Keratinocyte (primary cell): Measurements from ENCODE around the gene GUCY1A1. TPM values are rescaled to one million over a fixed set of nuclear protein-coding genes. Genes with fewer than 3 reads are reported as not detected.
"Not testable (repeated sequence)": the region's sequence is repeated elsewhere in the genome, so short reads cannot be mapped to it uniquely, and the experiment has no call there.

ENCODE experiments used
- DNase-seq: peaks from one replicate; pipeline ENCODE4 v3.0.0-alpha.2; 2011; ENCODE audit warnings: low read depth, missing footprints, low spot score
- FAIRE-seq: peaks from 2 replicates; lab custom pipeline; 2011; peaks lifted over from hg19 to GRCh38; lab: Jason Lieb, UNC
- H2AFZ ChIP-seq: 2 replicates; pipeline ENCODE4 v1.6.0; 2012; ENCODE audit warnings: low read length, control low read depth, inconsistent platforms; ENCODE audit not compliant: control insufficient read depth
- H3K27ac ChIP-seq: 2 replicates; pipeline ENCODE4 v1.5.1; 2011; ENCODE audit warnings: low read length; ENCODE audit not compliant: control insufficient read depth, insufficient read depth
- H3K27me3 ChIP-seq: 3 replicates; pipeline ENCODE4 v1.6.0; 2011; ENCODE audit warnings: low read length; ENCODE audit not compliant: control insufficient read depth, insufficient read depth; ENCODE audit errors: extremely low read depth
- H3K36me3 ChIP-seq, 2 experiments: 2 replicates in 1 of 2; 3 replicates in 1 of 2; pipeline ENCODE4 v1.5.1; 2011; ENCODE audit warnings: low read length in 2 of 2, mild to moderate bottlenecking in 1 of 2; ENCODE audit not compliant: control insufficient read depth in 2 of 2, insufficient read depth in 2 of 2; ENCODE audit errors: extremely low read depth in 1 of 2
- H3K4me1 ChIP-seq: 3 replicates; pipeline ENCODE4 v1.5.1; 2011; ENCODE audit warnings: low read length; ENCODE audit not compliant: control insufficient read depth, insufficient read depth; ENCODE audit errors: extremely low read depth
- H3K4me2 ChIP-seq: 3 replicates; pipeline ENCODE4 v1.6.0; 2011; ENCODE audit warnings: low read depth, low read length; ENCODE audit not compliant: control insufficient read depth, insufficient read depth; ENCODE audit errors: extremely low read depth
- H3K4me3 ChIP-seq, 3 experiments: fragments of 200-600 bp in 1 of 3; sonication (generic) in 1 of 3; 2 replicates in 2 of 3; 3 replicates in 1 of 3; pipeline ENCODE4 v1.5.1; 2011 to 2016; ENCODE audit warnings: low read length in 3 of 3, mild to moderate bottlenecking in 3 of 3, control low read depth in 2 of 3, inconsistent platforms in 1 of 3, low read depth in 1 of 3, mixed read lengths in 1 of 3, mixed run types in 1 of 3, moderate library complexity in 1 of 3; ENCODE audit not compliant: control insufficient read depth in 2 of 3, insufficient read depth in 2 of 3; ENCODE audit errors: extremely low read depth in 1 of 3
- H3K79me2 ChIP-seq: 2 replicates; pipeline ENCODE4 v1.6.0; 2012; ENCODE audit warnings: low read length; ENCODE audit not compliant: control insufficient read depth, insufficient read depth
- H3K9ac ChIP-seq: 3 replicates; pipeline ENCODE4 v1.6.0; 2011; ENCODE audit warnings: low read length; ENCODE audit not compliant: control insufficient read depth, insufficient read depth; ENCODE audit errors: extremely low read depth
- H3K9me1 ChIP-seq: 3 replicates; pipeline ENCODE4 v1.6.0; 2011; ENCODE audit warnings: low read length; ENCODE audit not compliant: control insufficient read depth, insufficient read depth; ENCODE audit errors: extremely low read depth
- H3K9me3 ChIP-seq: 2 replicates; pipeline ENCODE4 v1.5.1; 2012; ENCODE audit warnings: low read depth, low read length; ENCODE audit not compliant: control insufficient read depth
- H4K20me1 ChIP-seq: 3 replicates; pipeline ENCODE4 v1.6.0; 2011; ENCODE audit warnings: low read length; ENCODE audit not compliant: control insufficient read depth, insufficient read depth; ENCODE audit errors: extremely low read depth
- EZH2 ChIP-seq: IDR thresholded peaks from one replicate; pipeline ENCODE4 v1.6.1; 2012; ENCODE audit warnings: inconsistent platforms, mild to moderate bottlenecking, low read length, moderate library complexity
- dilution Hi-C: fragments of 300-500 bp; cut with MboI; formaldehyde crosslinking; loops from one replicate; pipeline ENCODE4 v1.7.0; 2020; ENCODE audit warnings: low sequenced_read_pairs; ENCODE audit not compliant: extremely low pct_ligation_motif_present
- polyA plus RNA-seq, 5 experiments: library from polyadenylated mRNA; depleted of rRNA in 3 of 5; stranded (reverse) in 3 of 5; stranded (forward) in 1 of 5; unstranded in 1 of 5; fragments of >200 nt; gene quantifications; 1 replicate in 1 of 5; 2 replicates in 3 of 5; 3 replicates in 1 of 5; pipeline versions ENCODE4 v1.2.1 to v1.2.3, GENCODE V29; 2011 to 2012; ENCODE audit warnings: missing spikeins in 2 of 5, low read depth in 1 of 5, low replicate concordance in 1 of 5
- TF ChIP-seq, protein P1 (sequence below), 3 experiments: IDR thresholded peaks in 1 of 3; conservative IDR thresholded peaks in 1 of 3; optimal IDR thresholded peaks in 1 of 3; 2 replicates in 2 of 3; 3 replicates in 1 of 3; pipeline versions ENCODE3 to v1.5.1; 2011; ENCODE audit warnings: low read length in 3 of 3, mild to moderate bottlenecking in 3 of 3, moderate library complexity in 2 of 3, control low read depth in 1 of 3, inconsistent platforms in 1 of 3; ENCODE audit not compliant: insufficient read depth in 2 of 3; ENCODE audit errors: extremely low read depth in 1 of 3

Gene GUCY1A1
- polyA plus RNA-seq, 1 donor (not counting 4 experiments of a cell fraction or from before 2014, with no cell fraction given): 0.05 TPM

DNA sequence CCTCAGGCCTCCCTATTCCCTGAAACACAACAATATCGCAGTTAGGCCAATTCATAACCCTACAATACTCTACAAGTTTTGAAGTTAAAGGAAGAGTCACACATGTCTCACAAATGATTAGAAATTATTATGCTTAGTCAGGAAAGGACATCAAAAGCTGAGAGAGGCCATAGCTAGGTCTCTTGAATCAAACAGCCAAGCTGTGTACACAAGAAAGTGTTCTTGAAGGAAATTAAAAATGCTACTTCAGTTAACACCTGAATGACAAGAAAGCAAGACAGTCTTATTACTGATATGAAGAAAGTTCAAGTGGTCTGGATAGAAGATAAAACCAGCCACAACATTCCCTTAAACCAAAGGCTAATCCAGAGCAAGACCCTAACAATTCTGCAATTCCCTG is 23.6 kb upstream of the GUCY1A1 start:
- H3K27me3 ChIP-seq: no peaks in the 10 kb centered on the region
- TF ChIP-seq, protein P1, sequence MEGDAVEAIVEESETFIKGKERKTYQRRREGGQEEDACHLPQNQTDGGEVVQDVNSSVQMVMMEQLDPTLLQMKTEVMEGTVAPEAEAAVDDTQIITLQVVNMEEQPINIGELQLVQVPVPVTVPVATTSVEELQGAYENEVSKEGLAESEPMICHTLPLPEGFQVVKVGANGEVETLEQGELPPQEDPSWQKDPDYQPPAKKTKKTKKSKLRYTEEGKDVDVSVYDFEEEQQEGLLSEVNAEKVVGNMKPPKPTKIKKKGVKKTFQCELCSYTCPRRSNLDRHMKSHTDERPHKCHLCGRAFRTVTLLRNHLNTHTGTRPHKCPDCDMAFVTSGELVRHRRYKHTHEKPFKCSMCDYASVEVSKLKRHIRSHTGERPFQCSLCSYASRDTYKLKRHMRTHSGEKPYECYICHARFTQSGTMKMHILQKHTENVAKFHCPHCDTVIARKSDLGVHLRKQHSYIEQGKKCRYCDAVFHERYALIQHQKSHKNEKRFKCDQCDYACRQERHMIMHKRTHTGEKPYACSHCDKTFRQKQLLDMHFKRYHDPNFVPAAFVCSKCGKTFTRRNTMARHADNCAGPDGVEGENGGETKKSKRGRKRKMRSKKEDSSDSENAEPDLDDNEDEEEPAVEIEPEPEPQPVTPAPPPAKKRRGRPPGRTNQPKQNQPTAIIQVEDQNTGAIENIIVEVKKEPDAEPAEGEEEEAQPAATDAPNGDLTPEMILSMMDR (optimal IDR thresholded peaks at IDR 0.05 in 1 of 3, IDR thresholded peaks at IDR 0.05 in 1 of 3, conservative IDR thresholded peaks at IDR 0.05 in 1 of 3; ENCODE audit: extremely low read depth in 1 of 3, insufficient read depth in 2 of 3, low read length in 3 of 3): no peak
- no peak overlapping the region for H3K9ac ChIP-seq
- no peaks in the 10 kb centered on the region for H3K36me3 ChIP-seq
- H3K27ac ChIP-seq: no peak overlapping the region
- FAIRE-seq: no peak
- no peaks in the 10 kb centered on the region for H3K9me3 ChIP-seq
- H3K9me1 ChIP-seq: no peaks in the 10 kb centered on the region
- no peaks in the 10 kb centered on the region for H4K20me1 ChIP-seq
- H2AFZ ChIP-seq: no peak overlapping the region
- H3K4me2 ChIP-seq: no peak overlapping the region
- H3K79me2 ChIP-seq: no peaks in the 10 kb centered on the region
- H3K4me3 ChIP-seq: no peak overlapping the region
- DNase-seq: no peak
- dilution Hi-C loops: no loop called here
- H3K4me1 ChIP-seq: no peaks in the 10 kb centered on the region

DNA sequence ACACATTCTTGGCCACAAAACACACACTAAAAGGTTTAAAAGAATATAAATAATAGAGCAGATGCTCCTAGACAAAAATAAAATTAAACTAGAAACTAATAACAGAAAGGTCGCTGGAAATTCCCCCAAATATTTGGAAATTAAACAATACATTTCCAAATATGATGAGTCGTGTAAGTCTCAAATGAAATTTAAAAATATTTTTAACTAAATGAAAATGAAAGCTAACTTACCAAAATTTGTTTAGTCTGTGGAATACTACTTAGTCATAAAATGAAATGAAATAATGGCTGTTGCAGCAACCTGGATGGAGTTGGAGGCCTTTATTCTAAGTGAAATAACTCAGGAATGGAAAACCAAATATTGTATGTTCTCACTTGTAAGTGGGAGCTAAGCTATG is 20.6 kb upstream of the GUCY1A1 start:
- no peak overlapping the region for H2AFZ ChIP-seq
- no peak for DNase-seq
- no peaks in the 10 kb centered on the region for H3K4me1 ChIP-seq
- H3K79me2 ChIP-seq: no peaks in the 10 kb centered on the region
- no peaks in the 10 kb centered on the region for H3K9me3 ChIP-seq
- no peaks in the 10 kb centered on the region for H3K36me3 ChIP-seq
- H3K9me1 ChIP-seq: no peaks in the 10 kb centered on the region
- dilution Hi-C loops: no loop called here
- H3K27me3 ChIP-seq: no peaks in the 10 kb centered on the region
- H3K9ac ChIP-seq: no peak overlapping the region
- H3K27ac ChIP-seq: no peak overlapping the region
- no peak overlapping the region for H3K4me3 ChIP-seq
- no peak for TF ChIP-seq EZH2
- TF ChIP-seq, protein P1 (optimal IDR thresholded peaks at IDR 0.05 in 1 of 3, IDR thresholded peaks at IDR 0.05 in 1 of 3, conservative IDR thresholded peaks at IDR 0.05 in 1 of 3; ENCODE audit: extremely low read depth in 1 of 3, insufficient read depth in 2 of 3, low read length in 3 of 3): no peak
- H3K4me2 ChIP-seq: no peak overlapping the region
- H4K20me1 ChIP-seq: no peaks in the 10 kb centered on the region
- no peak for FAIRE-seq

DNA sequence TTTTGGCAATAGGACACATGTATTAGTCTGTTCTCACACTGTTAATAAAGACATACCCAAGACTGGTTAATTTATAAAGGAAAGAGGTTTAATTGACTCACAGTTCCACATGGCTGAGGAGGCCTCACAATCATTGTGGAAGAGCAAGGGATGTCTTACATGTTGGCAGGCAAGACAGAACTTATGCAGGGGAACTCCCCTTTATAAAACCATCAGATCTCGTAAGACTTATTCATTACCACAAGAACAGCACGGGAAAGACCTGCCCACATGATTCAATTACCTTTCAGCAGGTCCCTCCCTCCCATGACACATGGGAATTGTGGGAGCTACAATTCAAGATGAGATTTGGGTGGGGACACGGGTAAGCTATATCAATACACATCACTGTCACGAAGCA is 15.9 kb upstream of the GUCY1A1 start:
- FAIRE-seq: not testable (repeated sequence)

More for the DNA sequence above, 15.9 kb upstream of the GUCY1A1 start:
- H3K4me2 ChIP-seq, H3K9ac ChIP-seq, H3K36me3 ChIP-seq, H3K4me3 ChIP-seq, H2AFZ ChIP-seq, H4K20me1 ChIP-seq, dilution Hi-C loops, H3K27ac ChIP-seq, H3K9me1 ChIP-seq, H3K9me3 ChIP-seq, H3K79me2 ChIP-seq, H3K27me3 ChIP-seq, H3K4me1 ChIP-seq: not testable (repeated sequence)
- DNase-seq: peak; percentile 13
